Measurements from ENCODE around the gene PRSS12.

DNA sequence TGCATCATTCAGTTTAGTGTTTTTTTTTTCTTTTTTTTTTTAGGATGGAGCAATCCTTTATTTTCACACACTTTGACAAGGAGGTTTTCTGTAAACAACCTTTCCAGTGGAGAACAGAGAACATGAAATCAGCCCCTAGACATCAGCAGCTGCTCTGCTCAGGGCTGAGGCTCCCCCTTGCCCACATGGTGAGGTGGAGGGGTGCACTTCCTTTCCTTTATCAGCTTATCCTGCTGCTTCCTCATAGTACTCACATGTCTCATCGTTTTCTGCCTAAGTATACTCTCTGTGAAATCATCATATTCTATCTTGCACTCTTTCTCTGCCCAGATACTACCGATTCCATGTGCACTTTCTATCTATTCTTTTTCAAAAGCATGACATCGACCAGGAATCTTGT lies 47.6 kb upstream of the PRSS12 start:
- TF ChIP-seq EZH2phosphoT487 (IDR thresholded peaks at IDR 0.05; ENCODE audit: insufficient read depth, low read depth) = no peak
- no peak for TF ChIP-seq EZH2 (IDR thresholded peaks at IDR 0.05; ENCODE audit: insufficient read depth, poor library complexity, severe bottlenecking)
